VCaP (cell line): ENCODE measurements around the gene COX8A.

Experiments used
- H3K27ac ChIP-seq: fragments of 450-650 bp; 2 replicates; pipeline ENCODE4 v1.5.1; 2017
- TF ChIP-seq, protein P1 (sequence below): fragments of 450-650 bp; conservative IDR thresholded peaks from 2 replicates; pipeline ENCODE4 v1.5.1; 2017; ENCODE audit warnings: mild to moderate bottlenecking, moderate library complexity

COX8A gene

DNA sequence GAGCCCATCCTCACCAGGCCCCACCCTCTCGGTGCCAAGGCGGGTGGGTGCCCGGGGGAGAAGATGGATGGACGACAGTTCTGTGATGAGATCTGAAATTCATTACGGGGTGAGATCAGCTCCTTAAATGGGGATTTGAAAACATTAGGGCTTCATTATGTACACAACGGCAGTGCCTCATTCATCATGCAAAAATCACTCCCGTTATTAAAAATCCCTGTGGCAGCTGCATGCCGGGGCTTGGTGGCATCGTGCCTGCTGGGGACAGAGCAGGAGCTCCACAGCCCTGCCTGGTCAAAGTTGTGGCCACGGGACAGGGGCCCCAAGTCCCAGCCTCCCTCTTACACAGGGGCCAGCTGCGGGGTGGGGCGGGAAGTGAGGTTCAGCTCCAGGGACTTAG lies 32.0 kb downstream of the COX8A start:
- H3K27ac ChIP-seq = no peak overlapping the region; the same call in 1 of the 2 replicates

GRCh38 chr11:64007160-64007628 lies 32.8 kb downstream of the COX8A start:
- H3K27ac ChIP-seq = peak overlapping the region; percentile 68
- TF ChIP-seq, protein P1, sequence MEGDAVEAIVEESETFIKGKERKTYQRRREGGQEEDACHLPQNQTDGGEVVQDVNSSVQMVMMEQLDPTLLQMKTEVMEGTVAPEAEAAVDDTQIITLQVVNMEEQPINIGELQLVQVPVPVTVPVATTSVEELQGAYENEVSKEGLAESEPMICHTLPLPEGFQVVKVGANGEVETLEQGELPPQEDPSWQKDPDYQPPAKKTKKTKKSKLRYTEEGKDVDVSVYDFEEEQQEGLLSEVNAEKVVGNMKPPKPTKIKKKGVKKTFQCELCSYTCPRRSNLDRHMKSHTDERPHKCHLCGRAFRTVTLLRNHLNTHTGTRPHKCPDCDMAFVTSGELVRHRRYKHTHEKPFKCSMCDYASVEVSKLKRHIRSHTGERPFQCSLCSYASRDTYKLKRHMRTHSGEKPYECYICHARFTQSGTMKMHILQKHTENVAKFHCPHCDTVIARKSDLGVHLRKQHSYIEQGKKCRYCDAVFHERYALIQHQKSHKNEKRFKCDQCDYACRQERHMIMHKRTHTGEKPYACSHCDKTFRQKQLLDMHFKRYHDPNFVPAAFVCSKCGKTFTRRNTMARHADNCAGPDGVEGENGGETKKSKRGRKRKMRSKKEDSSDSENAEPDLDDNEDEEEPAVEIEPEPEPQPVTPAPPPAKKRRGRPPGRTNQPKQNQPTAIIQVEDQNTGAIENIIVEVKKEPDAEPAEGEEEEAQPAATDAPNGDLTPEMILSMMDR = no peak

More for the DNA sequence above, 32.0 kb downstream of the COX8A start:
- TF ChIP-seq, protein P1 = no peak

GRCh38 chr11:64007629-64008282 lies 33.3 kb downstream of the COX8A start:
- H3K27ac ChIP-seq = peak overlapping the region; percentile 68
- TF ChIP-seq, protein P1 = peak; percentile 73

GRCh38 chr11:64008283-64008913 lies 34.0 kb downstream of the COX8A start:
- peak overlapping the region; percentile 68 for H3K27ac ChIP-seq
- TF ChIP-seq, protein P1 = no peak

DNA sequence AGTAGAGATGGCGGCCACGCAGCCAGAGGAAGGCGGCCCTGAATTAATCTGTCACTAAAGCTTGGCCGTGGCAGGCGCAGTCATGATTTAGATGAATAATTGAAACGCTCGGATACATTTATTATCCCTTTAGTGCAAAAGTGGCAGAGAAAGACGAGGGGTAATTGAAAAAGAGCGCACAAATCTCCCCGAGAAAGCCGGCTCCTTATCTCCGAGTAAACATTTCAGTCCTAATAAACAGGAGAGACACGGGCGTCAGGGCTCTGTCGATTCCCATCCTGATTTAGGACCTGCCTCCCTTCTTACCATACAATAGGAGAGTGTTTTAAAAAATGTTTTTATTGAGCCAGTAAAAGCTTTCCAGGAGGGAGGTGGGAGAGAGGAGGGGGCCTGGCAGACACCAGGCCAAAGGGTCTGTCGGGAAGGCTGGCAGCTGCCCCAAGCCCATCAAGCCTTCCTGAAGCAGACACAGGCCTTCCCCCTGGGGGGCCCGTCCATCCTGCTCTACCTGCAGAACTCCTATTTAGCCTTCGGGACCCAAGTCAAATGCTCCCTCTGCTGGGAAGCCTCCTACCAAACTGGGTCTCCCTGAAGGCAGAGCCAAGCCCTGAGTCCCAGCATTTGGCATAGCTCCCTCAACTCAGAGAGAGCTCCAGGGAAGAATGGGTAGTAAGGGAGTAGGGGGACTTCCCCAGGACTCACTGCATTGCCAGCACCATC lies 34.7 kb downstream of the COX8A start:
- TF ChIP-seq, protein P1 = no peak
- H3K27ac ChIP-seq = peak overlapping the region; percentile 68; the same call in 1 of the 2 replicates

DNA sequence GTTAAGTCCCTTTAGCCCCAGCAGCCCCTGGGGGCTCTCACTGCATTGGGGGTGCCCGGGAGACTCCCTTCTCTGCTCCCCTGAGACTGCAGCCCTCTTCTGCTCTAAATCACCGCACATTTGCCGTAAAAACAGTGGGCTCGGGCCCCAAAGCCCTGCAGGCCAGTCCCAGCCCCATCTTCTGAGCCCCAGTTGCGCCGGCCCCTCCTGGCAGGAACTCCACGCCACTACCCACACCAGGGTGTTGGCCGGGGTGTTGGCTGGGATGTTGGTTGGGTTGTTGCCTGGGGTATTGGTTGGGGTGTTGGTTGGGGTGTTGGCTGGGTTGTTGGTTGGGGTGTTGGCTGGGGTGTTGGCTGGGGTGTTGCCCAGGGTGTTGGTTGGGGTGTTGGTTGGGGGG lies 35.3 kb downstream of the COX8A start:
- TF ChIP-seq, protein P1 = no peak
- H3K27ac ChIP-seq = no peak overlapping the region

DNA sequence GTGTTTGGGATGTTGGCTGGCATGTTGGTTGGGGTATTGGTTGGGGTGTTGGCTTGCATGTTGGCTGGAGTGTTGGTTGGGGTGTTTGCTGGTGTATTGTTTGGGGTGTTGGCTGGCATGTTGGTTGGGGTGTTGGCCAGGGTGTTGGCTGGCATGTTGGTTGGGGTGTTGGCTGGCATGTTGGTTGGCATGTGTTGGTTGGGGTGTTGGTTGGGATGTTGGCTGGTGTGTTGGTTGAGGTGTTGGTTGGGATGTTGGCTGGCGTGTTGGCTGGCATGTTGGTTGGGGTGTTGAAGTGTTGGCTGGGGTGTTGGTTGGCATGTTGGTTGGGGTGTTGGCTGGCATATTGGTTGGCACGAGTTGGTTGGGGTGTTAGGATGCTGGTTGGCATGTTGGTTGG lies 36.4 kb downstream of the COX8A start:
- H3K27ac ChIP-seq = no peak overlapping the region
- TF ChIP-seq, protein P1 = no peak
